Activated CD8-positive, alpha-beta memory T cell treated with anti-CD3 and anti-CD28 coated beads, Interleukin-2, amount 50 U/mL, for 1 hour (primary cell): ENCODE data around the gene CRYBB1.

ENCODE experiments used
- DNase-seq: peaks from one replicate; pipeline ENCODE4 v3.0.0-alpha.2; 2020; ENCODE audit errors: extremely low read depth

CRYBB1 gene

GRCh38 chr22:26577081-26577480, 40.7 kb downstream of the CRYBB1 start:
- DNase-seq = no peak

- DNase-seq = no peak
Observed at GRCh38 chr22:26576026-26576680, 41.7 kb downstream of the CRYBB1 start.

- DNase-seq = no peak
Observed at GRCh38 chr22:26574001-26574723, 43.7 kb downstream of the CRYBB1 start.

GRCh38 chr22:26573026-26573662, 44.7 kb downstream of the CRYBB1 start:
- no peak for DNase-seq

- no peak for DNase-seq
Observed at GRCh38 chr22:26570864-26571525, 46.8 kb downstream of the CRYBB1 start.

GRCh38 chr22:26570115-26570514, 47.7 kb downstream of the CRYBB1 start:
- no peak for DNase-seq

GRCh38 chr22:26568207-26568706, 49.6 kb downstream of the CRYBB1 start:
- no peak for DNase-seq

GRCh38 chr22:26567610-26568009, 50.2 kb downstream of the CRYBB1 start:
- no peak for DNase-seq

GRCh38 chr22:26566994-26567393, 50.8 kb downstream of the CRYBB1 start:
- no peak for DNase-seq

- no peak for DNase-seq
Observed at GRCh38 chr22:26565889-26566288, 51.9 kb downstream of the CRYBB1 start.

- DNase-seq = no peak
Observed at GRCh38 chr22:26565181-26565580, 52.6 kb downstream of the CRYBB1 start.

- DNase-seq = no peak
Observed at GRCh38 chr22:26564672-26565071, 53.2 kb downstream of the CRYBB1 start.

GRCh38 chr22:26564181-26564580, 53.6 kb downstream of the CRYBB1 start:
- no peak for DNase-seq

GRCh38 chr22:26563022-26563421, 54.8 kb downstream of the CRYBB1 start:
- no peak for DNase-seq

- no peak for DNase-seq
Observed at GRCh38 chr22:26561756-26562417, 55.9 kb downstream of the CRYBB1 start.

- DNase-seq = no peak
Observed at GRCh38 chr22:26559961-26560575, 57.8 kb downstream of the CRYBB1 start.

GRCh38 chr22:26558248-26558895, 59.5 kb downstream of the CRYBB1 start:
- no peak for DNase-seq

GRCh38 chr22:26556904-26557303, 60.9 kb downstream of the CRYBB1 start:
- DNase-seq = no peak

GRCh38 chr22:26555478-26555877, 62.3 kb downstream of the CRYBB1 start:
- no peak for DNase-seq

- no peak for DNase-seq
Observed at GRCh38 chr22:26554956-26555355, 62.9 kb downstream of the CRYBB1 start.
